ENCODE results near the gene ZFP36L1.

- TF ChIP-seq, protein P1, sequence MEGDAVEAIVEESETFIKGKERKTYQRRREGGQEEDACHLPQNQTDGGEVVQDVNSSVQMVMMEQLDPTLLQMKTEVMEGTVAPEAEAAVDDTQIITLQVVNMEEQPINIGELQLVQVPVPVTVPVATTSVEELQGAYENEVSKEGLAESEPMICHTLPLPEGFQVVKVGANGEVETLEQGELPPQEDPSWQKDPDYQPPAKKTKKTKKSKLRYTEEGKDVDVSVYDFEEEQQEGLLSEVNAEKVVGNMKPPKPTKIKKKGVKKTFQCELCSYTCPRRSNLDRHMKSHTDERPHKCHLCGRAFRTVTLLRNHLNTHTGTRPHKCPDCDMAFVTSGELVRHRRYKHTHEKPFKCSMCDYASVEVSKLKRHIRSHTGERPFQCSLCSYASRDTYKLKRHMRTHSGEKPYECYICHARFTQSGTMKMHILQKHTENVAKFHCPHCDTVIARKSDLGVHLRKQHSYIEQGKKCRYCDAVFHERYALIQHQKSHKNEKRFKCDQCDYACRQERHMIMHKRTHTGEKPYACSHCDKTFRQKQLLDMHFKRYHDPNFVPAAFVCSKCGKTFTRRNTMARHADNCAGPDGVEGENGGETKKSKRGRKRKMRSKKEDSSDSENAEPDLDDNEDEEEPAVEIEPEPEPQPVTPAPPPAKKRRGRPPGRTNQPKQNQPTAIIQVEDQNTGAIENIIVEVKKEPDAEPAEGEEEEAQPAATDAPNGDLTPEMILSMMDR (IDR thresholded peaks at IDR 0.05; ENCODE audit: poor library complexity, severe bottlenecking) = no peak
- TF ChIP-seq EZH2 (IDR thresholded peaks at IDR 0.05; ENCODE audit: borderline replicate concordance, insufficient read depth, low read length, poor library complexity, severe bottlenecking) = no peak
- TF ChIP-seq TAF1 (IDR thresholded peaks at IDR 0.05; ENCODE audit: low read depth) = no peak
Measured at GRCh38 chr14:68791902-68792677, 777 bp downstream of the ZFP36L1 start.

Measured in neural cell (in vitro differentiated cells).